GM23338 (cell line): ENCODE data around the gene FOCAD. TPM values are rescaled to one million over a fixed set of nuclear protein-coding genes. Genes with fewer than 3 reads are reported as not detected.
A peak's percentile ranks its signal among the peaks of the same experiment; 100 is the strongest.

ENCODE experiments used
- ATAC-seq: fragments of 200-7000 bp; cut with Tn5 transposase; 3 replicates; pipeline ENCODE4 v1.9.1; 2020
- DNase-seq: peaks from one replicate; pipeline ENCODE4 v3.0.0-alpha.2; 2015; ENCODE audit warnings: low spot score
- H2AFZ ChIP-seq: fragments of 200-600 bp; sonication (generic); 2 replicates; pipeline ENCODE4 v1.8.0; 2016; ENCODE audit warnings: antibody characterized with exemption, mild to moderate bottlenecking, moderate library complexity
- H3F3A ChIP-seq: fragments of 200-600 bp; sonication (generic); replicated peaks from 2 replicates; pipeline ENCODE4 v1.8.0; 2017; ENCODE audit warnings: antibody characterized with exemption, mixed run types, low read depth
- H3K27ac ChIP-seq: fragments of 200-600 bp; sonication (generic); 2 replicates; pipeline ENCODE4 v1.6.1; 2016; ENCODE audit warnings: low read depth
- H3K27me3 ChIP-seq: fragments of 200-600 bp; sonication (generic); 2 replicates; pipeline ENCODE4 v1.8.0; 2016; ENCODE audit warnings: mild to moderate bottlenecking, mixed run types, moderate library complexity; ENCODE audit not compliant: insufficient read depth
- H3K36me3 ChIP-seq: fragments of 200-600 bp; sonication (generic); 2 replicates; pipeline ENCODE4 v1.8.0; 2016; ENCODE audit warnings: mild to moderate bottlenecking; ENCODE audit not compliant: insufficient read depth
- H3K4me1 ChIP-seq: fragments of 200-600 bp; sonication (generic); 2 replicates; pipeline ENCODE4 v1.8.0; 2016; ENCODE audit warnings: mild to moderate bottlenecking, moderate library complexity; ENCODE audit not compliant: insufficient read depth
- H3K4me2 ChIP-seq: fragments of 200-600 bp; sonication (generic); 2 replicates; pipeline ENCODE4 v1.7.1; 2017; ENCODE audit warnings: mixed run types
- H3K4me3 ChIP-seq: fragments of 200-600 bp; sonication (generic); 2 replicates; pipeline ENCODE4 v1.6.1; 2016; ENCODE audit warnings: mixed run types
- H3K79me2 ChIP-seq: fragments of 200-600 bp; sonication (generic); replicated peaks from 2 replicates; pipeline ENCODE4 v1.8.0; 2017; ENCODE audit warnings: mild to moderate bottlenecking; ENCODE audit not compliant: insufficient read depth
- H3K9me2 ChIP-seq: fragments of 200-600 bp; sonication (generic); 2 replicates; pipeline ENCODE4 v1.8.0; 2017; ENCODE audit not compliant: insufficient read depth
- H4K20me1 ChIP-seq: fragments of 200-600 bp; sonication (generic); replicated peaks from 2 replicates; pipeline ENCODE4 v1.8.0; 2017; ENCODE audit warnings: mild to moderate bottlenecking; ENCODE audit not compliant: insufficient read depth
- H3K27ac Mint-ChIP-seq: 2 replicates; pipeline ENCODE4 v1.8.0; 2020; ENCODE audit warnings: inconsistent platforms, mild to moderate bottlenecking, moderate library complexity, mixed read lengths
- H3K27me3 Mint-ChIP-seq: 3 replicates; pipeline ENCODE4 v1.8.0; 2022; ENCODE audit warnings: low read depth, mild to moderate bottlenecking, moderate library complexity, mixed read lengths, inconsistent platforms; ENCODE audit not compliant: insufficient read depth, poor library complexity
- H3K36me3 Mint-ChIP-seq: 3 replicates; pipeline ENCODE4 v1.8.0; 2021; ENCODE audit warnings: low read depth, mild to moderate bottlenecking, inconsistent platforms, moderate library complexity, mixed read lengths
- H3K4me1 Mint-ChIP-seq: 3 replicates; pipeline ENCODE4 v1.8.0; 2020; ENCODE audit warnings: mild to moderate bottlenecking, inconsistent platforms, mixed read lengths
- H3K4me3 Mint-ChIP-seq: 3 replicates; pipeline ENCODE4 v1.8.0; 2021; ENCODE audit warnings: moderate library complexity, mild to moderate bottlenecking, inconsistent platforms, mixed read lengths
- H3K9me3 Mint-ChIP-seq: 3 replicates; pipeline ENCODE4 v1.8.0; 2020; ENCODE audit warnings: moderate library complexity, mild to moderate bottlenecking, inconsistent platforms, mixed read lengths
- CREB1 ChIP-seq: fragments of 250-450 bp; sonication (Bioruptor Pico); IDR thresholded peaks from 2 replicates; pipeline ENCODE4 v1.5.0; 2020; ENCODE audit warnings: low read depth, mild to moderate bottlenecking, moderate library complexity
- CTCF ChIP-seq, 2 experiments: fragments of 200-600 bp in 1 of 2; sonication (generic) in 1 of 2; conservative IDR thresholded peaks; 2 replicates each; pipeline versions ENCODE4 v1.5.1 to v1.6.1; 2016 to 2017; ENCODE audit warnings: antibody characterized with exemption in 2 of 2, low read depth in 2 of 2, mild to moderate bottlenecking in 2 of 2, moderate library complexity in 1 of 2
- EZH2 ChIP-seq: fragments of 200-600 bp; sonication (generic); IDR thresholded peaks from one replicate; pipeline ENCODE4 v1.8.0; 2017; ENCODE audit warnings: antibody characterized with exemption, mild to moderate bottlenecking, low read depth; ENCODE audit not compliant: unreplicated experiment
- EZH2phosphoT487 ChIP-seq: fragments of 200-600 bp; sonication (generic); IDR thresholded peaks from one replicate; pipeline ENCODE4 v1.8.1; 2018; ENCODE audit warnings: antibody characterized with exemption; ENCODE audit not compliant: unreplicated experiment
- JUNB ChIP-seq: IDR thresholded peaks from one replicate; pipeline ENCODE4 v1.6.1; 2016; ENCODE audit warnings: antibody characterized with exemption; ENCODE audit not compliant: unreplicated experiment
- NANOG ChIP-seq: IDR thresholded peaks from 2 replicates; pipeline ENCODE4 v1.6.1; 2016; ENCODE audit warnings: antibody characterized with exemption, borderline replicate concordance
- ZNF114 ChIP-seq: fragments of 250-450 bp; sonication (Bioruptor Pico); IDR thresholded peaks from 2 replicates; pipeline ENCODE4 v1.5.0; 2020; ENCODE audit warnings: mild to moderate bottlenecking, moderate library complexity
- ZNF331 ChIP-seq: fragments of 250-450 bp; sonication (Bioruptor Pico); IDR thresholded peaks from 2 replicates; pipeline ENCODE4 v1.5.0; 2020; ENCODE audit warnings: low read depth, mild to moderate bottlenecking, moderate library complexity
- polyA plus RNA-seq: library from polyadenylated mRNA; unstranded; fragments of >200 nt; fragmentation: Nextera tagmentation; extraction: Ambion mirVana; gene quantifications from 2 replicates; pipeline ENCODE4 v1.2.1, GENCODE V29; 2016
- total RNA-seq: library from RNA; depleted of rRNA; stranded (reverse); fragments of >200 nt; shearing (Covaris generic); gene quantifications from 2 replicates; pipeline ENCODE4 v1.2.3, GENCODE V29; 2014
- TF ChIP-seq, protein P1 (sequence below): IDR thresholded peaks from one replicate; pipeline ENCODE4 v1.6.1; 2018; ENCODE audit warnings: antibody characterized with exemption; ENCODE audit not compliant: unreplicated experiment
- TF ChIP-seq, protein P2 (sequence below): IDR thresholded peaks from 2 replicates; pipeline ENCODE4 v1.6.1; 2016; ENCODE audit warnings: antibody characterized with exemption

FOCAD gene
- total and polyA plus RNA-seq, 2 experiments from 2014 or later: 13.7 to 66.5 TPM

DNA sequence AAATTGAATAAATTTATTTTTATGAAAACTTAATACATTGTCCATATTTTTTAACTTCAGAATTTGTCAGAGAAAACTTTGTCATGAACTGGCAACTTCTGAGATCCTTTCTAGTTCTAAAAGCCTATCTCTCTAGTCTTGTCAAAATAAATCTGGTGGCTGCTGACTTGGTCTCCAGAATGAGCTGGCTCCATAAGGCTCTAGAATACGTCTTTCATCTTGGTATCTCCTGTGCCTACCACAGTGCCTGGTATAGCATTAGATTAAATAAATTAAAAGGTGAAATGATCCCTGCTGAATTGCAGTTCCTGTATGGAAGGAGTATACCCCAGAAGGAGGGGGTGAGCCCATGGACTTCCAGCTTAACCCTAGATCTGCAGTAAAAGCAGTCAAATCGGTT is 2.6 kb upstream of the FOCAD start:
- Histone ChIP-seq H3F3A (peaks cover 3% of the 10 kb centered on the region; the same call in 1 of the 2 replicates), H3K4me2 (no peak overlapping the region), H2AFZ (no peak overlapping the region), H3K27me3 (no peaks in the 10 kb centered on the region), H3K27ac (no peak overlapping the region), H3K79me2 (peaks cover 25% of the 10 kb centered on the region), H3K4me1 (peaks cover 10% of the 10 kb centered on the region), H3K36me3 (no peaks in the 10 kb centered on the region), H3K9me2 (no peaks in the 10 kb centered on the region), H3K4me3 (no peak overlapping the region), H4K20me1 (0 out of 2 replicates have a peak, but pooled peaks cover 6% of the 10 kb centered on the region)
- Mint-ChIP-seq H3K9me3 (no peaks in the 10 kb centered on the region), H3K4me3 (no peak overlapping the region), H3K27ac (no peak overlapping the region), H3K27me3 (peaks cover 1% of the 10 kb centered on the region), H3K4me1 (peaks cover 18% of the 10 kb centered on the region), H3K36me3 (no peaks in the 10 kb centered on the region; the same call in 2 of the 3 replicates)
- TF ChIP-seq CREB1 (CRISPR knock-in tag): no peak
- TF ChIP-seq CTCF (conservative IDR thresholded peaks at IDR 0.05; ENCODE audit: low read depth in 2 of 2): no peak
- no peak for TF ChIP-seq EZH2
- TF ChIP-seq EZH2phosphoT487: no peak
- no peak for TF ChIP-seq NANOG
- TF ChIP-seq, protein P1, sequence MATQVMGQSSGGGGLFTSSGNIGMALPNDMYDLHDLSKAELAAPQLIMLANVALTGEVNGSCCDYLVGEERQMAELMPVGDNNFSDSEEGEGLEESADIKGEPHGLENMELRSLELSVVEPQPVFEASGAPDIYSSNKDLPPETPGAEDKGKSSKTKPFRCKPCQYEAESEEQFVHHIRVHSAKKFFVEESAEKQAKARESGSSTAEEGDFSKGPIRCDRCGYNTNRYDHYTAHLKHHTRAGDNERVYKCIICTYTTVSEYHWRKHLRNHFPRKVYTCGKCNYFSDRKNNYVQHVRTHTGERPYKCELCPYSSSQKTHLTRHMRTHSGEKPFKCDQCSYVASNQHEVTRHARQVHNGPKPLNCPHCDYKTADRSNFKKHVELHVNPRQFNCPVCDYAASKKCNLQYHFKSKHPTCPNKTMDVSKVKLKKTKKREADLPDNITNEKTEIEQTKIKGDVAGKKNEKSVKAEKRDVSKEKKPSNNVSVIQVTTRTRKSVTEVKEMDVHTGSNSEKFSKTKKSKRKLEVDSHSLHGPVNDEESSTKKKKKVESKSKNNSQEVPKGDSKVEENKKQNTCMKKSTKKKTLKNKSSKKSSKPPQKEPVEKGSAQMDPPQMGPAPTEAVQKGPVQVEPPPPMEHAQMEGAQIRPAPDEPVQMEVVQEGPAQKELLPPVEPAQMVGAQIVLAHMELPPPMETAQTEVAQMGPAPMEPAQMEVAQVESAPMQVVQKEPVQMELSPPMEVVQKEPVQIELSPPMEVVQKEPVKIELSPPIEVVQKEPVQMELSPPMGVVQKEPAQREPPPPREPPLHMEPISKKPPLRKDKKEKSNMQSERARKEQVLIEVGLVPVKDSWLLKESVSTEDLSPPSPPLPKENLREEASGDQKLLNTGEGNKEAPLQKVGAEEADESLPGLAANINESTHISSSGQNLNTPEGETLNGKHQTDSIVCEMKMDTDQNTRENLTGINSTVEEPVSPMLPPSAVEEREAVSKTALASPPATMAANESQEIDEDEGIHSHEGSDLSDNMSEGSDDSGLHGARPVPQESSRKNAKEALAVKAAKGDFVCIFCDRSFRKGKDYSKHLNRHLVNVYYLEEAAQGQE: no peak
- TF ChIP-seq JUNB: no peak
- TF ChIP-seq ZNF114 (CRISPR knock-in tag): no peak
- DNase-seq (no peak), ATAC-seq (no peak)

- H3K27ac Mint-ChIP-seq: peak overlapping the region; percentile 42; the same call in 1 of the 2 replicates
- H4K20me1 ChIP-seq: peaks cover 11% of the 10 kb centered on the region; the same call in 1 of the 2 replicates
- H3K36me3 Mint-ChIP-seq: no peaks in the 10 kb centered on the region
- H3K4me1 ChIP-seq: peaks cover 10% of the 10 kb centered on the region
- H3K4me3 ChIP-seq: peak overlapping the region; percentile 78
- H3K27me3 Mint-ChIP-seq: peaks cover 1% of the 10 kb centered on the region
- H3K4me1 Mint-ChIP-seq: peaks cover 18% of the 10 kb centered on the region
- H2AFZ ChIP-seq: no peak overlapping the region
- H3K27me3 ChIP-seq: no peaks in the 10 kb centered on the region
- peaks cover 45% of the 10 kb centered on the region for H3K79me2 ChIP-seq
- no peak overlapping the region for H3K27ac ChIP-seq
- DNase-seq (no peak), ATAC-seq (peak; percentile 2; the same call in 2 of the 3 replicates)
- H3K4me2 ChIP-seq: peak overlapping the region; percentile 77
- H3K36me3 ChIP-seq: no peaks in the 10 kb centered on the region
- H3F3A ChIP-seq: peaks cover 3% of the 10 kb centered on the region; the same call in 1 of the 2 replicates
- peak overlapping the region; percentile 77 for H3K4me3 Mint-ChIP-seq
- H3K9me2 ChIP-seq: no peaks in the 10 kb centered on the region
- H3K9me3 Mint-ChIP-seq: no peaks in the 10 kb centered on the region
- TF ChIP-seq ZNF331 (CRISPR knock-in tag) (no peak), CTCF (conservative IDR thresholded peaks at IDR 0.05; ENCODE audit: low read depth in 2 of 2) (no peak), EZH2 (no peak), CREB1 (CRISPR knock-in tag) (no peak), NANOG (no peak)
- TF ChIP-seq, protein P2, sequence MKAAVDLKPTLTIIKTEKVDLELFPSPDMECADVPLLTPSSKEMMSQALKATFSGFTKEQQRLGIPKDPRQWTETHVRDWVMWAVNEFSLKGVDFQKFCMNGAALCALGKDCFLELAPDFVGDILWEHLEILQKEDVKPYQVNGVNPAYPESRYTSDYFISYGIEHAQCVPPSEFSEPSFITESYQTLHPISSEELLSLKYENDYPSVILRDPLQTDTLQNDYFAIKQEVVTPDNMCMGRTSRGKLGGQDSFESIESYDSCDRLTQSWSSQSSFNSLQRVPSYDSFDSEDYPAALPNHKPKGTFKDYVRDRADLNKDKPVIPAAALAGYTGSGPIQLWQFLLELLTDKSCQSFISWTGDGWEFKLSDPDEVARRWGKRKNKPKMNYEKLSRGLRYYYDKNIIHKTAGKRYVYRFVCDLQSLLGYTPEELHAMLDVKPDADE: no peak
Measured at GRCh38 chr9:20683351-20684034, 566 bp upstream of the FOCAD start.
